Measurements from ENCODE around the gene GRB2. TPM values are rescaled to one million over a fixed set of nuclear protein-coding genes. Genes with fewer than 3 reads are reported as not detected.
A peak's percentile ranks its signal among the peaks of the same experiment; 100 is the strongest.
"Not testable (repeated sequence)": the region's sequence is repeated elsewhere in the genome, so short reads cannot be mapped to it uniquely, and the experiment has no call there.

Gene GRB2
- total and polyA plus RNA-seq, 2 donors (not counting 1 experiment from before 2014, with no cell fraction given): 114 to 219 TPM

- TF ChIP-seq CTCF (IDR thresholded peaks at IDR 0.05): no peak
- TF ChIP-seq EZH2 (IDR thresholded peaks at IDR 0.05; ENCODE audit: borderline replicate concordance, insufficient read depth, low read depth, low read length, poor library complexity, severe bottlenecking): no peak
- H3K36me3 ChIP-seq (replicated peaks in 1 of 2; ENCODE audit: control extremely low read depth in 1 of 2, control insufficient read depth in 1 of 2, extremely low read depth in 1 of 2, insufficient read depth in 2 of 2, low read length in 1 of 2): peaks cover 1 to 6% of the 10 kb centered on the region in 2 experiments
- peak overlapping the region; percentile 89 for H3K27ac Mint-ChIP-seq
- H3K4me1 ChIP-seq (ENCODE audit: control insufficient read depth in 2 of 2, insufficient read depth in 2 of 2, low read length in 2 of 2): peaks cover 78 to 94% of the 10 kb centered on the region in 2 donors
- H3K79me2 ChIP-seq (ENCODE audit: control insufficient read depth, insufficient read depth, low read length): peaks cover 91% of the 10 kb centered on the region
- H3K9me3 Mint-ChIP-seq (ENCODE audit: insufficient read depth): no peaks in the 10 kb centered on the region
- ATAC-seq (ENCODE audit: low read depth) (no peak), DNase-seq (no peak)
- H3K4me2 ChIP-seq (replicated peaks; ENCODE audit: low read depth, low read length, poor library complexity, severe bottlenecking): peak overlapping the region; percentile 88
- H4K20me1 ChIP-seq (ENCODE audit: control insufficient read depth, insufficient read depth, low read length, poor library complexity, severe bottlenecking): peaks cover 40% of the 10 kb centered on the region
- peak overlapping the region; percentile 48 to 70 (median 61) for H3K4me3 ChIP-seq (ENCODE audit: control extremely low read depth in 1 of 5, extremely low read depth in 1 of 5, insufficient read depth in 1 of 5, low read depth in 2 of 5, low read length in 4 of 5)
- H2AFZ ChIP-seq (ENCODE audit: insufficient read depth, low read depth, low read length, poor library complexity, severe bottlenecking): no peak overlapping the region
- intact Hi-C loops (cut with micrococcal nuclease): loop anchor here (1.0 to 5.0 kb wide), 5 partner anchors 9 to 170 kb away; partner anchors contain the start of genes CASKIN2 and TSEN54
- H3K9me3 ChIP-seq (ENCODE audit: control extremely low read depth in 1 of 3, control insufficient read depth in 2 of 3, insufficient read depth in 1 of 3, low read length in 2 of 3): no peaks in the 10 kb centered on the region
- H3K27me3 Mint-ChIP-seq: no peaks in the 10 kb centered on the region
- POLR2A ChIA-PET: interaction anchor here (0.7 kb wide), 1 partner anchor 61 kb away, joined by 8 read pairs; no protein-coding TSS in a partner anchor
- H3K4me3 Mint-ChIP-seq: peak overlapping the region; percentile 86
- H3K4me1 Mint-ChIP-seq: peaks cover 87% of the 10 kb centered on the region
- peak overlapping the region; percentile 97 to 99 for H3K27ac ChIP-seq (ENCODE audit: low read length in 2 of 2)
- H3K9ac ChIP-seq (ENCODE audit: low read length): peak overlapping the region; percentile 73
- H3K27me3 ChIP-seq (replicated peaks in 1 of 4; ENCODE audit: control extremely low read depth in 1 of 4, control insufficient read depth in 3 of 4, insufficient read depth in 4 of 4, low read length in 3 of 4): no peaks in the 10 kb centered on the region
- CTCF ChIA-PET: interaction anchor here (1.3 to 14.9 kb wide), 8 partner anchors 11 to 76 kb away, joined by 3 to 264 read pairs (median 10); partner anchors contain the start of genes MIF4GD and SLC25A19
- 15% methylated on average over 6 of the region's 6 CpGs for WGBS (ENCODE audit: insufficient coverage)
Measured at GRCh38 chr17:75346906-75347305, 58.6 kb downstream of the GRB2 start.

GRCh38 chr17:75346368-75346767 lies 59.1 kb downstream of the GRB2 start:
- peak overlapping the region; percentile 73 for H3K9ac ChIP-seq (ENCODE audit: low read length)
- Mint-ChIP-seq H3K4me3 (peak overlapping the region; percentile 86), H3K4me1 (peaks cover 88% of the 10 kb centered on the region), H3K27ac (peak overlapping the region; percentile 89)
- not testable (repeated sequence) for H3K9me3 ChIP-seq (ENCODE audit: control extremely low read depth in 1 of 3, control insufficient read depth in 2 of 3, insufficient read depth in 1 of 3, low read length in 2 of 3); H3K27me3 ChIP-seq (replicated peaks in 1 of 4; ENCODE audit: control extremely low read depth in 1 of 4, control insufficient read depth in 3 of 4, insufficient read depth in 4 of 4, low read length in 3 of 4); H3K9me3 Mint-ChIP-seq (ENCODE audit: insufficient read depth); ATAC-seq (ENCODE audit: low read depth); H3K36me3 ChIP-seq (replicated peaks in 1 of 2; ENCODE audit: control extremely low read depth in 1 of 2, control insufficient read depth in 1 of 2, extremely low read depth in 1 of 2, insufficient read depth in 2 of 2, low read length in 1 of 2); H2AFZ ChIP-seq (ENCODE audit: insufficient read depth, low read depth, low read length, poor library complexity, severe bottlenecking); H3K27me3 Mint-ChIP-seq; DNase-seq
- H3K4me2 ChIP-seq (replicated peaks; ENCODE audit: low read depth, low read length, poor library complexity, severe bottlenecking): peak overlapping the region; percentile 88
- peak overlapping the region; percentile 97 to 99 for H3K27ac ChIP-seq (ENCODE audit: low read length in 2 of 2)
- peaks cover 91% of the 10 kb centered on the region for H3K79me2 ChIP-seq (ENCODE audit: control insufficient read depth, insufficient read depth, low read length)
- H3K4me1 ChIP-seq (ENCODE audit: control insufficient read depth in 2 of 2, insufficient read depth in 2 of 2, low read length in 2 of 2): peaks cover 78 to 94% of the 10 kb centered on the region in 2 donors
- 35% methylated on average over 5 of the region's 9 CpGs for WGBS (ENCODE audit: insufficient coverage)
- intact Hi-C loops (cut with micrococcal nuclease): loop anchor here (1.0 to 5.0 kb wide), 5 partner anchors 8 to 171 kb away; partner anchors contain the start of genes CASKIN2 and TSEN54
- POLR2A ChIA-PET: interaction anchor here (0.7 to 1.4 kb wide), 13 partner anchors 10 to 1978 kb away, joined by 3 to 21 read pairs (median 5); partner anchors contain the start of genes GRB2, SLC25A19 and TSEN54
- CTCF ChIA-PET: interaction anchor here (0.9 to 14.9 kb wide), 16 partner anchors 10 to 75 kb away, joined by 3 to 264 read pairs (median 5); partner anchors contain the start of genes MIF4GD and SLC25A19
- H3K4me3 ChIP-seq (ENCODE audit: control extremely low read depth in 1 of 5, extremely low read depth in 1 of 5, insufficient read depth in 1 of 5, low read depth in 2 of 5, low read length in 4 of 5): peak overlapping the region; percentile 48 to 70 (median 61)
- H4K20me1 ChIP-seq (ENCODE audit: control insufficient read depth, insufficient read depth, low read length, poor library complexity, severe bottlenecking): peaks cover 35% of the 10 kb centered on the region

All from B cell (primary cell).